Keratinocyte (primary cell): Measurements from ENCODE around the gene HSD17B1. TPM values are rescaled to one million over a fixed set of nuclear protein-coding genes. Genes with fewer than 3 reads are reported as not detected.

ENCODE experiments used
- DNase-seq: peaks from one replicate; pipeline ENCODE4 v3.0.0-alpha.2; 2011; ENCODE audit warnings: low read depth, missing footprints, low spot score
- FAIRE-seq: peaks from 2 replicates; lab custom pipeline; 2011; peaks lifted over from hg19 to GRCh38; lab: Jason Lieb, UNC
- H2AFZ ChIP-seq: 2 replicates; pipeline ENCODE4 v1.6.0; 2012; ENCODE audit warnings: low read length, control low read depth, inconsistent platforms; ENCODE audit not compliant: control insufficient read depth
- H3K27ac ChIP-seq: 2 replicates; pipeline ENCODE4 v1.5.1; 2011; ENCODE audit warnings: low read length; ENCODE audit not compliant: control insufficient read depth, insufficient read depth
- H3K27me3 ChIP-seq: 3 replicates; pipeline ENCODE4 v1.6.0; 2011; ENCODE audit warnings: low read length; ENCODE audit not compliant: control insufficient read depth, insufficient read depth; ENCODE audit errors: extremely low read depth
- H3K36me3 ChIP-seq, 2 experiments: 2 replicates in 1 of 2; 3 replicates in 1 of 2; pipeline ENCODE4 v1.5.1; 2011; ENCODE audit warnings: low read length in 2 of 2, mild to moderate bottlenecking in 1 of 2; ENCODE audit not compliant: control insufficient read depth in 2 of 2, insufficient read depth in 2 of 2; ENCODE audit errors: extremely low read depth in 1 of 2
- H3K4me1 ChIP-seq: 3 replicates; pipeline ENCODE4 v1.5.1; 2011; ENCODE audit warnings: low read length; ENCODE audit not compliant: control insufficient read depth, insufficient read depth; ENCODE audit errors: extremely low read depth
- H3K4me2 ChIP-seq: 3 replicates; pipeline ENCODE4 v1.6.0; 2011; ENCODE audit warnings: low read depth, low read length; ENCODE audit not compliant: control insufficient read depth, insufficient read depth; ENCODE audit errors: extremely low read depth
- H3K4me3 ChIP-seq, 3 experiments: fragments of 200-600 bp in 1 of 3; sonication (generic) in 1 of 3; 2 replicates in 2 of 3; 3 replicates in 1 of 3; pipeline ENCODE4 v1.5.1; 2011 to 2016; ENCODE audit warnings: low read length in 3 of 3, mild to moderate bottlenecking in 3 of 3, control low read depth in 2 of 3, inconsistent platforms in 1 of 3, low read depth in 1 of 3, mixed read lengths in 1 of 3, mixed run types in 1 of 3, moderate library complexity in 1 of 3; ENCODE audit not compliant: control insufficient read depth in 2 of 3, insufficient read depth in 2 of 3; ENCODE audit errors: extremely low read depth in 1 of 3
- H3K79me2 ChIP-seq: 2 replicates; pipeline ENCODE4 v1.6.0; 2012; ENCODE audit warnings: low read length; ENCODE audit not compliant: control insufficient read depth, insufficient read depth
- H3K9ac ChIP-seq: 3 replicates; pipeline ENCODE4 v1.6.0; 2011; ENCODE audit warnings: low read length; ENCODE audit not compliant: control insufficient read depth, insufficient read depth; ENCODE audit errors: extremely low read depth
- H3K9me1 ChIP-seq: 3 replicates; pipeline ENCODE4 v1.6.0; 2011; ENCODE audit warnings: low read length; ENCODE audit not compliant: control insufficient read depth, insufficient read depth; ENCODE audit errors: extremely low read depth
- H3K9me3 ChIP-seq: 2 replicates; pipeline ENCODE4 v1.5.1; 2012; ENCODE audit warnings: low read depth, low read length; ENCODE audit not compliant: control insufficient read depth
- H4K20me1 ChIP-seq: 3 replicates; pipeline ENCODE4 v1.6.0; 2011; ENCODE audit warnings: low read length; ENCODE audit not compliant: control insufficient read depth, insufficient read depth; ENCODE audit errors: extremely low read depth
- CTCF ChIP-seq, 3 experiments: IDR thresholded peaks in 1 of 3; conservative IDR thresholded peaks in 1 of 3; optimal IDR thresholded peaks in 1 of 3; 2 replicates in 2 of 3; 3 replicates in 1 of 3; pipeline versions ENCODE3 to v1.5.1; 2011; ENCODE audit warnings: low read length in 3 of 3, mild to moderate bottlenecking in 3 of 3, moderate library complexity in 2 of 3, control low read depth in 1 of 3, inconsistent platforms in 1 of 3; ENCODE audit not compliant: insufficient read depth in 2 of 3; ENCODE audit errors: extremely low read depth in 1 of 3
- EZH2 ChIP-seq: IDR thresholded peaks from one replicate; pipeline ENCODE4 v1.6.1; 2012; ENCODE audit warnings: inconsistent platforms, mild to moderate bottlenecking, low read length, moderate library complexity
- dilution Hi-C: fragments of 300-500 bp; cut with MboI; formaldehyde crosslinking; loops from one replicate; pipeline ENCODE4 v1.7.0; 2020; ENCODE audit warnings: low sequenced_read_pairs; ENCODE audit not compliant: extremely low pct_ligation_motif_present
- polyA plus RNA-seq, 5 experiments: library from polyadenylated mRNA; depleted of rRNA in 3 of 5; stranded (reverse) in 3 of 5; stranded (forward) in 1 of 5; unstranded in 1 of 5; fragments of >200 nt; gene quantifications; 1 replicate in 1 of 5; 2 replicates in 3 of 5; 3 replicates in 1 of 5; pipeline versions ENCODE4 v1.2.1 to v1.2.3, GENCODE V29; 2011 to 2012; ENCODE audit warnings: missing spikeins in 2 of 5, low read depth in 1 of 5, low replicate concordance in 1 of 5

HSD17B1 gene
- polyA plus RNA-seq, 1 donor (not counting 4 experiments of a cell fraction or from before 2014, with no cell fraction given) = 5.3 TPM

GRCh38 chr17:42522263-42522790 lies 30.4 kb upstream of the HSD17B1 start:
- DNase-seq (no peak), FAIRE-seq (no peak)
- no peaks in the 10 kb centered on the region for H3K27me3 ChIP-seq
- H3K4me3 ChIP-seq = no peak overlapping the region
- H4K20me1 ChIP-seq = no peaks in the 10 kb centered on the region
- H3K36me3 ChIP-seq = peaks cover 0 to 3% of the 10 kb centered on the region in 2 experiments
- no peak overlapping the region for H3K4me2 ChIP-seq
- H3K79me2 ChIP-seq = no peaks in the 10 kb centered on the region
- no peaks in the 10 kb centered on the region for H3K9me1 ChIP-seq
- peaks cover 56% of the 10 kb centered on the region for H3K4me1 ChIP-seq
- H3K27ac ChIP-seq = no peak overlapping the region
- no peaks in the 10 kb centered on the region for H3K9me3 ChIP-seq
- dilution Hi-C loops = loop anchor here (25.0 kb wide), 1 partner anchor 210 kb away; no protein-coding TSS in a partner anchor
- no peak for TF ChIP-seq EZH2
- no peak for TF ChIP-seq CTCF (optimal IDR thresholded peaks at IDR 0.05 in 1 of 3, IDR thresholded peaks at IDR 0.05 in 1 of 3, conservative IDR thresholded peaks at IDR 0.05 in 1 of 3; ENCODE audit: extremely low read depth in 1 of 3, insufficient read depth in 2 of 3, low read length in 3 of 3)
- H3K9ac ChIP-seq = no peak overlapping the region
- H2AFZ ChIP-seq = no peak overlapping the region

GRCh38 chr17:42522798-42523278 lies 29.9 kb upstream of the HSD17B1 start:
- no peak overlapping the region for H3K4me2 ChIP-seq
- no peaks in the 10 kb centered on the region for H3K27me3 ChIP-seq
- H3K79me2 ChIP-seq = no peaks in the 10 kb centered on the region
- H3K4me3 ChIP-seq = no peak overlapping the region
- FAIRE-seq (no peak), DNase-seq (no peak)
- H3K9me3 ChIP-seq = no peaks in the 10 kb centered on the region
- dilution Hi-C loops = loop anchor here (25.0 kb wide), 1 partner anchor 211 kb away; no protein-coding TSS in a partner anchor
- H3K9me1 ChIP-seq = no peaks in the 10 kb centered on the region
- H4K20me1 ChIP-seq = no peaks in the 10 kb centered on the region
- H2AFZ ChIP-seq = no peak overlapping the region
- peaks cover 52% of the 10 kb centered on the region for H3K4me1 ChIP-seq
- H3K36me3 ChIP-seq = peaks cover 0 to 3% of the 10 kb centered on the region in 2 experiments
- TF ChIP-seq EZH2 = no peak
- TF ChIP-seq CTCF (optimal IDR thresholded peaks at IDR 0.05 in 1 of 3, IDR thresholded peaks at IDR 0.05 in 1 of 3, conservative IDR thresholded peaks at IDR 0.05 in 1 of 3; ENCODE audit: extremely low read depth in 1 of 3, insufficient read depth in 2 of 3, low read length in 3 of 3) = no peak
- H3K9ac ChIP-seq = no peak overlapping the region
- no peak overlapping the region for H3K27ac ChIP-seq
